GM21717 (cell line): ENCODE data around the gene YBX2.
"Not testable (repeated sequence)": the region's sequence is repeated elsewhere in the genome, so short reads cannot be mapped to it uniquely, and the experiment has no call there.

Experiments used
- ATAC-seq: cut with Tn5 transposase; IDR thresholded peaks from one replicate; pipeline ENCODE4 v1.9.1; 2021; ENCODE audit warnings: mild to moderate bottlenecking, moderate library complexity; ENCODE audit not compliant: unreplicated experiment

YBX2 gene

GRCh38 chr17:7249214-7249613 lies 45.2 kb downstream of the YBX2 start:
- no peak for ATAC-seq

GRCh38 chr17:7248796-7249195 lies 45.6 kb downstream of the YBX2 start:
- ATAC-seq: no peak

GRCh38 chr17:7246779-7247178 lies 47.7 kb downstream of the YBX2 start:
- ATAC-seq: no peak

GRCh38 chr17:7243838-7244237 lies 50.6 kb downstream of the YBX2 start:
- ATAC-seq: not testable (repeated sequence)

- no peak for ATAC-seq
These were observed 51.0 kb downstream of the YBX2 start for GRCh38 chr17:7243453-7243729.

- ATAC-seq: peak; percentile 38
These were observed 51.6 kb downstream of the YBX2 start for GRCh38 chr17:7242717-7243452.

GRCh38 chr17:7241783-7242716 lies 52.4 kb downstream of the YBX2 start, which contains the start of gene GABARAP:
GABARAP (minus strand) TSS chr17:7242449; CDS start chr17:7242330, 119 bp downstream.
- peak; percentile 27 for ATAC-seq

- no peak for ATAC-seq
These were observed 53.2 kb downstream of the YBX2 start for GRCh38 chr17:7241090-7241733.

- ATAC-seq: no peak
These were observed 54.1 kb downstream of the YBX2 start for GRCh38 chr17:7240375-7240774.

- peak; percentile 37 for ATAC-seq
These were observed 55.1 kb downstream of the YBX2 start, which contains the start of gene PHF23 for GRCh38 chr17:7239091-7240027. PHF23 (minus strand) TSS chr17:7239457; CDS start chr17:7239279, 178 bp downstream.

- ATAC-seq: no peak
These were observed 55.9 kb downstream of the YBX2 start for GRCh38 chr17:7238420-7239090.
